Glutamatergic neuron (in vitro differentiated cells): Measurements from ENCODE around the gene CCDC27. TPM values are rescaled to one million over a fixed set of nuclear protein-coding genes. Genes with fewer than 3 reads are reported as not detected.

ENCODE experiments used
- DNase-seq: peaks from one replicate; pipeline ENCODE4 v3.0.0; 2022
- H3K27ac Mint-ChIP-seq: one replicate; pipeline ENCODE4 v1.8.0; 2020; ENCODE audit warnings: mild to moderate bottlenecking, mixed read lengths, inconsistent platforms; ENCODE audit not compliant: unreplicated experiment
- H3K27me3 Mint-ChIP-seq: one replicate; pipeline ENCODE4 v1.8.0; 2020; ENCODE audit warnings: mild to moderate bottlenecking, moderate library complexity, mixed read lengths, inconsistent platforms; ENCODE audit not compliant: unreplicated experiment
- H3K36me3 Mint-ChIP-seq: one replicate; pipeline ENCODE4 v1.8.0; 2020; ENCODE audit warnings: mild to moderate bottlenecking, mixed read lengths, inconsistent platforms; ENCODE audit not compliant: unreplicated experiment
- H3K4me1 Mint-ChIP-seq: one replicate; pipeline ENCODE4 v1.8.0; 2020; ENCODE audit warnings: mild to moderate bottlenecking, low read depth, mixed read lengths, inconsistent platforms; ENCODE audit not compliant: unreplicated experiment
- H3K4me3 Mint-ChIP-seq: one replicate; pipeline ENCODE4 v1.8.0; 2020; ENCODE audit warnings: mild to moderate bottlenecking, mixed read lengths, inconsistent platforms; ENCODE audit not compliant: unreplicated experiment
- H3K9me3 Mint-ChIP-seq: one replicate; pipeline ENCODE4 v1.8.0; 2020; ENCODE audit warnings: mild to moderate bottlenecking, moderate library complexity, mixed read lengths, inconsistent platforms; ENCODE audit not compliant: unreplicated experiment
- CTCF ChIP-seq: fragments of 200-600 bp; sonication (generic); IDR thresholded peaks from one replicate; pipeline ENCODE4 v1.5.0; 2021; ENCODE audit not compliant: partially characterized antibody, unreplicated experiment
- total RNA-seq: library from RNA; stranded (reverse); fragmentation: NEBNext Ultra II Directional; extraction: Animal tissue kit (Norgen Biotek cat#: 25700); gene quantifications from one replicate; pipeline ENCODE4 v1.2.1, GENCODE V29; 2021; ENCODE audit not compliant: unreplicated experiment

CCDC27 gene
- total RNA-seq, 1 donor from 2014 or later: not detected

- no peak overlapping the region for H3K27ac Mint-ChIP-seq
- no peak for TF ChIP-seq CTCF
- H3K4me1 Mint-ChIP-seq: peaks cover 13% of the 10 kb centered on the region
- no peaks in the 10 kb centered on the region for H3K36me3 Mint-ChIP-seq
- no peak for DNase-seq
- H3K9me3 Mint-ChIP-seq: no peaks in the 10 kb centered on the region
- H3K4me3 Mint-ChIP-seq: no peak overlapping the region
- H3K27me3 Mint-ChIP-seq: peaks cover 5% of the 10 kb centered on the region
Observed at GRCh38 chr1:3710251-3710650, 42.0 kb upstream of the CCDC27 start.

- peaks cover 19% of the 10 kb centered on the region for H3K4me1 Mint-ChIP-seq
- H3K27me3 Mint-ChIP-seq: peaks cover 5% of the 10 kb centered on the region
- no peaks in the 10 kb centered on the region for H3K36me3 Mint-ChIP-seq
Observed at GRCh38 chr1:3711381-3711779, 40.9 kb upstream of the CCDC27 start.

GRCh38 chr1:3711780-3712451 is 40.3 kb upstream of the CCDC27 start:
- Mint-ChIP-seq H3K36me3 (no peaks in the 10 kb centered on the region), H3K27me3 (peaks cover 5% of the 10 kb centered on the region), H3K4me1 (peaks cover 24% of the 10 kb centered on the region), H3K27ac (no peak overlapping the region), H3K9me3 (peaks cover 1% of the 10 kb centered on the region), H3K4me3 (no peak overlapping the region)
- no peak for DNase-seq
- TF ChIP-seq CTCF: no peak

More at GRCh38 chr1:3711381-3711779, 40.9 kb upstream of the CCDC27 start:
- Mint-ChIP-seq H3K4me3 (no peak overlapping the region), H3K9me3 (no peaks in the 10 kb centered on the region), H3K27ac (no peak overlapping the region)
- no peak for DNase-seq
- TF ChIP-seq CTCF: no peak

- H3K4me1 Mint-ChIP-seq: peaks cover 24% of the 10 kb centered on the region
- peaks cover 5% of the 10 kb centered on the region for H3K27me3 Mint-ChIP-seq
- H3K36me3 Mint-ChIP-seq: no peaks in the 10 kb centered on the region
- H3K27ac Mint-ChIP-seq: no peak overlapping the region
- H3K9me3 Mint-ChIP-seq: peaks cover 1% of the 10 kb centered on the region
- DNase-seq: no peak
- TF ChIP-seq CTCF: no peak
- H3K4me3 Mint-ChIP-seq: no peak overlapping the region
Observed at GRCh38 chr1:3712573-3713535, 39.4 kb upstream of the CCDC27 start.
